ENCODE data around the gene CDH24. TPM values are rescaled to one million over a fixed set of nuclear protein-coding genes. Genes with fewer than 3 reads are reported as not detected.

CDH24 gene
- total and polyA plus RNA-seq, 10 of the 15 experiments (the other 5 are each of a cell fraction or from before 2014, with no cell fraction given): 0.10 to 1.5 (median 0.45) TPM; not detected in 2

DNA sequence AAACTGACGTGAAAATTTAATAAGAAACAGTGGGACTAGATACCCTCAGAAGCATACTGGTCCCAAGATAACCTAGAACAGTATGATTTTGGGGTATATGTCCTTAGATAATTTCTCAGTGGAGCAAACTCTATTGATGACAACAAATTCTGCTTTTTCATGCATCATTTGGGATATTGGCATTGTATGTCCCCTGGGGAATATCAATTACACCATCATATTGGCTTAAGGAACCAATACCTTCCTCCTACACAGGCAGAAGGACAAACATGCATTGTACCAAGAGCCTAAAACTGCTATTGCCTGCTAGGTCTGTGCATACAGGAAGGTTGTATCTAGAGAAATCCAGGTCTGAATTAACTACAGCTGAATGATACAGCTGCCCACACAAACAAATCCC is 17.6 kb upstream of the CDH24 start:
- Histone ChIP-seq H3K4me2 (ENCODE audit: control insufficient read depth, insufficient read depth) (no peak overlapping the region), H4K20me1 (ENCODE audit: control insufficient read depth, insufficient read depth) (no peaks in the 10 kb centered on the region), H3K36me3 (ENCODE audit: control insufficient read depth in 2 of 2, insufficient read depth in 2 of 2, low read length in 1 of 2) (peaks cover 16 to 44% of the 10 kb centered on the region in 2 experiments), H3K4me3 (no peak overlapping the region), H3K9me3 (replicated peaks; ENCODE audit: control insufficient read depth, insufficient read depth, low read length) (no peaks in the 10 kb centered on the region), H3K9ac (ENCODE audit: control insufficient read depth, insufficient read depth, low read length) (no peak overlapping the region), H3K79me2 (ENCODE audit: control insufficient read depth, insufficient read depth, low read length) (peaks cover 14% of the 10 kb centered on the region), H2AFZ (ENCODE audit: control insufficient read depth, low read depth, low read length) (no peak overlapping the region), H3K27ac (ENCODE audit: control insufficient read depth, insufficient read depth) (no peak overlapping the region), H3K27me3 (replicated peaks in 1 of 2; ENCODE audit: control insufficient read depth in 2 of 2, insufficient read depth in 2 of 2, low read length in 1 of 2) (no peaks in the 10 kb centered on the region), H3K4me1 (ENCODE audit: control insufficient read depth, insufficient read depth, low read length) (0 out of 2 replicates have a peak, but pooled peaks cover 6% of the 10 kb centered on the region)
- TF ChIP-seq, protein P1, sequence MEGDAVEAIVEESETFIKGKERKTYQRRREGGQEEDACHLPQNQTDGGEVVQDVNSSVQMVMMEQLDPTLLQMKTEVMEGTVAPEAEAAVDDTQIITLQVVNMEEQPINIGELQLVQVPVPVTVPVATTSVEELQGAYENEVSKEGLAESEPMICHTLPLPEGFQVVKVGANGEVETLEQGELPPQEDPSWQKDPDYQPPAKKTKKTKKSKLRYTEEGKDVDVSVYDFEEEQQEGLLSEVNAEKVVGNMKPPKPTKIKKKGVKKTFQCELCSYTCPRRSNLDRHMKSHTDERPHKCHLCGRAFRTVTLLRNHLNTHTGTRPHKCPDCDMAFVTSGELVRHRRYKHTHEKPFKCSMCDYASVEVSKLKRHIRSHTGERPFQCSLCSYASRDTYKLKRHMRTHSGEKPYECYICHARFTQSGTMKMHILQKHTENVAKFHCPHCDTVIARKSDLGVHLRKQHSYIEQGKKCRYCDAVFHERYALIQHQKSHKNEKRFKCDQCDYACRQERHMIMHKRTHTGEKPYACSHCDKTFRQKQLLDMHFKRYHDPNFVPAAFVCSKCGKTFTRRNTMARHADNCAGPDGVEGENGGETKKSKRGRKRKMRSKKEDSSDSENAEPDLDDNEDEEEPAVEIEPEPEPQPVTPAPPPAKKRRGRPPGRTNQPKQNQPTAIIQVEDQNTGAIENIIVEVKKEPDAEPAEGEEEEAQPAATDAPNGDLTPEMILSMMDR (IDR thresholded peaks at IDR 0.05 in 2 of 3, conservative IDR thresholded peaks at IDR 0.05 in 1 of 3; ENCODE audit: control insufficient read depth in 2 of 3, extremely low read depth in 1 of 3, insufficient read depth in 1 of 3, low read depth in 3 of 3, low read length in 3 of 3): no peak
- TF ChIP-seq, protein P2, sequence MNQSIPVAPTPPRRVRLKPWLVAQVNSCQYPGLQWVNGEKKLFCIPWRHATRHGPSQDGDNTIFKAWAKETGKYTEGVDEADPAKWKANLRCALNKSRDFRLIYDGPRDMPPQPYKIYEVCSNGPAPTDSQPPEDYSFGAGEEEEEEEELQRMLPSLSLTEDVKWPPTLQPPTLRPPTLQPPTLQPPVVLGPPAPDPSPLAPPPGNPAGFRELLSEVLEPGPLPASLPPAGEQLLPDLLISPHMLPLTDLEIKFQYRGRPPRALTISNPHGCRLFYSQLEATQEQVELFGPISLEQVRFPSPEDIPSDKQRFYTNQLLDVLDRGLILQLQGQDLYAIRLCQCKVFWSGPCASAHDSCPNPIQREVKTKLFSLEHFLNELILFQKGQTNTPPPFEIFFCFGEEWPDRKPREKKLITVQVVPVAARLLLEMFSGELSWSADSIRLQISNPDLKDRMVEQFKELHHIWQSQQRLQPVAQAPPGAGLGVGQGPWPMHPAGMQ (IDR thresholded peaks at IDR 0.05; ENCODE audit: borderline replicate concordance): no peak
- TF ChIP-seq RFX5 (IDR thresholded peaks at IDR 0.05; ENCODE audit: low read depth, low read length) (no peak), SMAD5 (IDR thresholded peaks at IDR 0.05; ENCODE audit: low read depth) (no peak), HDGF (IDR thresholded peaks at IDR 0.05) (no peak), CBX3 (IDR thresholded peaks at IDR 0.05; ENCODE audit: borderline replicate concordance, low read depth) (no peak), ZZZ3 (IDR thresholded peaks at IDR 0.05; ENCODE audit: control insufficient read depth, insufficient read length, low read depth) (no peak)
- TF ChIP-seq, protein P3, sequence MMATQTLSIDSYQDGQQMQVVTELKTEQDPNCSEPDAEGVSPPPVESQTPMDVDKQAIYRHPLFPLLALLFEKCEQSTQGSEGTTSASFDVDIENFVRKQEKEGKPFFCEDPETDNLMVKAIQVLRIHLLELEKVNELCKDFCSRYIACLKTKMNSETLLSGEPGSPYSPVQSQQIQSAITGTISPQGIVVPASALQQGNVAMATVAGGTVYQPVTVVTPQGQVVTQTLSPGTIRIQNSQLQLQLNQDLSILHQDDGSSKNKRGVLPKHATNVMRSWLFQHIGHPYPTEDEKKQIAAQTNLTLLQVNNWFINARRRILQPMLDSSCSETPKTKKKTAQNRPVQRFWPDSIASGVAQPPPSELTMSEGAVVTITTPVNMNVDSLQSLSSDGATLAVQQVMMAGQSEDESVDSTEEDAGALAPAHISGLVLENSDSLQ (IDR thresholded peaks at IDR 0.05): no peak
- ATAC-seq: no peak
- no peak for DNase-seq (ENCODE audit: low read depth, low spot score)
- CTCF ChIA-PET: interaction anchor here (1.0 to 7.0 kb wide), 3 partner anchors 20 to 98 kb away, joined by 3 to 65 read pairs (median 4); partner anchors contain the start of genes ACIN1 and C14orf119
- POLR2A ChIA-PET: interaction anchor here (0.7 kb wide), 2 partner anchors 20 to 68 kb away, joined by 3 to 4 read pairs; partner anchors contain the start of genes ACIN1 and C14orf119
- no peak for FAIRE-seq
- no TSS peak for BruUV-seq (replicated peaks)
- intact Hi-C loops (cut with micrococcal nuclease; ENCODE audit: unreplicated experiment): no loop called here
- WGBS (ENCODE audit: insufficient coverage, insufficient replicate concordance, low lambda C conversion rate, missing lambda C conversion rate): 100% methylated on average over 1 of the region's 1 CpG
- SMC1A ChIA-PET (ENCODE audit: uncharacterized antibody, unreplicated experiment): interaction anchor here (0.8 kb wide), 1 partner anchor 16 kb away, joined by 3 read pairs; no protein-coding TSS in a partner anchor
- in situ Hi-C loops (cut with MboI): no loop called here
- RAD21 ChIA-PET (ENCODE audit: unreplicated experiment): interaction anchor here (2.5 kb wide), 1 partner anchor 88 kb away, joined by 10 read pairs; no protein-coding TSS in a partner anchor
